ENCODE measurements around the gene TEPSIN.
A peak's percentile ranks its signal among the peaks of the same experiment; 100 is the strongest.

TEPSIN gene

GRCh38 chr17:81259058-81259605 lies 20.3 kb upstream of the TEPSIN start:
- Histone ChIP-seq H3K27me3 (replicated peaks; ENCODE audit: control insufficient read depth, insufficient read depth, low read length, poor library complexity, severe bottlenecking) (no peaks in the 10 kb centered on the region), H3K27ac (ENCODE audit: insufficient read depth, low read length, poor library complexity, severe bottlenecking) (no peak overlapping the region), H3K36me3 (ENCODE audit: control insufficient read depth, insufficient read depth, low read length) (peaks cover 72% of the 10 kb centered on the region), H3K4me1 (ENCODE audit: control insufficient read depth, insufficient read depth, low read length, poor library complexity, severe bottlenecking) (no peaks in the 10 kb centered on the region), H3K9me3 (ENCODE audit: control insufficient read depth, low read length) (no peaks in the 10 kb centered on the region), H3K4me3 (ENCODE audit: insufficient read depth, low read depth, low read length, poor library complexity, severe bottlenecking) (no peak overlapping the region)
- DNase-seq: no peak

- peaks cover 63% of the 10 kb centered on the region for H3K36me3 ChIP-seq (ENCODE audit: control insufficient read depth, insufficient read depth, low read length)
Measured at GRCh38 chr17:81258292-81258691, 19.4 kb upstream of the TEPSIN start.

GRCh38 chr17:81257533-81257932 lies 18.7 kb upstream of the TEPSIN start:
- DNase-seq: no peak
- Histone ChIP-seq H3K4me3 (ENCODE audit: insufficient read depth, low read depth, low read length, poor library complexity, severe bottlenecking) (no peak overlapping the region), H3K4me1 (ENCODE audit: control insufficient read depth, insufficient read depth, low read length, poor library complexity, severe bottlenecking) (no peaks in the 10 kb centered on the region), H3K36me3 (ENCODE audit: control insufficient read depth, insufficient read depth, low read length) (peaks cover 63% of the 10 kb centered on the region), H3K27ac (ENCODE audit: insufficient read depth, low read length, poor library complexity, severe bottlenecking) (no peak overlapping the region), H3K9me3 (ENCODE audit: control insufficient read depth, low read length) (no peaks in the 10 kb centered on the region), H3K27me3 (replicated peaks; ENCODE audit: control insufficient read depth, insufficient read depth, low read length, poor library complexity, severe bottlenecking) (no peaks in the 10 kb centered on the region)

More at GRCh38 chr17:81258292-81258691, 19.4 kb upstream of the TEPSIN start:
- H3K4me3 ChIP-seq (ENCODE audit: insufficient read depth, low read depth, low read length, poor library complexity, severe bottlenecking): no peak overlapping the region
- no peaks in the 10 kb centered on the region for H3K4me1 ChIP-seq (ENCODE audit: control insufficient read depth, insufficient read depth, low read length, poor library complexity, severe bottlenecking)
- no peaks in the 10 kb centered on the region for H3K27me3 ChIP-seq (replicated peaks; ENCODE audit: control insufficient read depth, insufficient read depth, low read length, poor library complexity, severe bottlenecking)
- H3K27ac ChIP-seq (ENCODE audit: insufficient read depth, low read length, poor library complexity, severe bottlenecking): no peak overlapping the region
- H3K9me3 ChIP-seq (ENCODE audit: control insufficient read depth, low read length): no peaks in the 10 kb centered on the region
- no peak for DNase-seq

- no peaks in the 10 kb centered on the region for H3K4me1 ChIP-seq (ENCODE audit: control insufficient read depth, insufficient read depth, low read length, poor library complexity, severe bottlenecking)
- H3K27me3 ChIP-seq (replicated peaks; ENCODE audit: control insufficient read depth, insufficient read depth, low read length, poor library complexity, severe bottlenecking): no peaks in the 10 kb centered on the region
- H3K36me3 ChIP-seq (ENCODE audit: control insufficient read depth, insufficient read depth, low read length): peaks cover 65% of the 10 kb centered on the region
- no peak overlapping the region for H3K27ac ChIP-seq (ENCODE audit: insufficient read depth, low read length, poor library complexity, severe bottlenecking)
- H3K4me3 ChIP-seq (ENCODE audit: insufficient read depth, low read depth, low read length, poor library complexity, severe bottlenecking): no peak overlapping the region
- no peak for DNase-seq
- no peaks in the 10 kb centered on the region for H3K9me3 ChIP-seq (ENCODE audit: control insufficient read depth, low read length)
Measured at GRCh38 chr17:81256616-81257015, 17.8 kb upstream of the TEPSIN start.

GRCh38 chr17:81254955-81255717 lies 16.3 kb upstream of the TEPSIN start:
- Histone ChIP-seq H3K9me3 (ENCODE audit: control insufficient read depth, low read length) (no peaks in the 10 kb centered on the region), H3K4me3 (ENCODE audit: insufficient read depth, low read depth, low read length, poor library complexity, severe bottlenecking) (no peak overlapping the region), H3K27ac (ENCODE audit: insufficient read depth, low read length, poor library complexity, severe bottlenecking) (no peak overlapping the region), H3K4me1 (ENCODE audit: control insufficient read depth, insufficient read depth, low read length, poor library complexity, severe bottlenecking) (no peaks in the 10 kb centered on the region), H3K27me3 (replicated peaks; ENCODE audit: control insufficient read depth, insufficient read depth, low read length, poor library complexity, severe bottlenecking) (no peaks in the 10 kb centered on the region), H3K36me3 (ENCODE audit: control insufficient read depth, insufficient read depth, low read length) (peaks cover 63% of the 10 kb centered on the region)
- DNase-seq: no peak

GRCh38 chr17:81253358-81254131 lies 14.7 kb upstream of the TEPSIN start:
- Histone ChIP-seq H3K27me3 (replicated peaks; ENCODE audit: control insufficient read depth, insufficient read depth, low read length, poor library complexity, severe bottlenecking) (no peaks in the 10 kb centered on the region), H3K27ac (ENCODE audit: insufficient read depth, low read length, poor library complexity, severe bottlenecking) (no peak overlapping the region), H3K4me1 (ENCODE audit: control insufficient read depth, insufficient read depth, low read length, poor library complexity, severe bottlenecking) (no peaks in the 10 kb centered on the region), H3K36me3 (ENCODE audit: control insufficient read depth, insufficient read depth, low read length) (peaks cover 57% of the 10 kb centered on the region), H3K9me3 (ENCODE audit: control insufficient read depth, low read length) (no peaks in the 10 kb centered on the region), H3K4me3 (ENCODE audit: insufficient read depth, low read depth, low read length, poor library complexity, severe bottlenecking) (no peak overlapping the region)
- peak; percentile 23 to 38 (median 28) for DNase-seq

GRCh38 chr17:81252987-81253329 lies 14.1 kb upstream of the TEPSIN start:
- H3K27me3 ChIP-seq (replicated peaks; ENCODE audit: control insufficient read depth, insufficient read depth, low read length, poor library complexity, severe bottlenecking): no peaks in the 10 kb centered on the region
- H3K36me3 ChIP-seq (ENCODE audit: control insufficient read depth, insufficient read depth, low read length): peaks cover 54% of the 10 kb centered on the region
- no peak overlapping the region for H3K27ac ChIP-seq (ENCODE audit: insufficient read depth, low read length, poor library complexity, severe bottlenecking)
- no peak for DNase-seq
- no peak overlapping the region for H3K4me3 ChIP-seq (ENCODE audit: insufficient read depth, low read depth, low read length, poor library complexity, severe bottlenecking)
- H3K4me1 ChIP-seq (ENCODE audit: control insufficient read depth, insufficient read depth, low read length, poor library complexity, severe bottlenecking): no peaks in the 10 kb centered on the region
- no peaks in the 10 kb centered on the region for H3K9me3 ChIP-seq (ENCODE audit: control insufficient read depth, low read length)

GRCh38 chr17:81252326-81252986 lies 13.6 kb upstream of the TEPSIN start:
- no peaks in the 10 kb centered on the region for H3K27me3 ChIP-seq (replicated peaks; ENCODE audit: control insufficient read depth, insufficient read depth, low read length, poor library complexity, severe bottlenecking)
- H3K27ac ChIP-seq (ENCODE audit: insufficient read depth, low read length, poor library complexity, severe bottlenecking): no peak overlapping the region
- no peak for DNase-seq
- no peaks in the 10 kb centered on the region for H3K9me3 ChIP-seq (ENCODE audit: control insufficient read depth, low read length)
- H3K36me3 ChIP-seq (ENCODE audit: control insufficient read depth, insufficient read depth, low read length): peaks cover 49% of the 10 kb centered on the region
- no peaks in the 10 kb centered on the region for H3K4me1 ChIP-seq (ENCODE audit: control insufficient read depth, insufficient read depth, low read length, poor library complexity, severe bottlenecking)
- no peak overlapping the region for H3K4me3 ChIP-seq (ENCODE audit: insufficient read depth, low read depth, low read length, poor library complexity, severe bottlenecking)

- Histone ChIP-seq H3K36me3 (ENCODE audit: control insufficient read depth, insufficient read depth, low read length) (peaks cover 47% of the 10 kb centered on the region), H3K9me3 (ENCODE audit: control insufficient read depth, low read length) (no peaks in the 10 kb centered on the region), H3K4me3 (ENCODE audit: insufficient read depth, low read depth, low read length, poor library complexity, severe bottlenecking) (no peak overlapping the region), H3K27me3 (replicated peaks; ENCODE audit: control insufficient read depth, insufficient read depth, low read length, poor library complexity, severe bottlenecking) (no peaks in the 10 kb centered on the region), H3K27ac (ENCODE audit: insufficient read depth, low read length, poor library complexity, severe bottlenecking) (no peak overlapping the region), H3K4me1 (ENCODE audit: control insufficient read depth, insufficient read depth, low read length, poor library complexity, severe bottlenecking) (no peaks in the 10 kb centered on the region)
- DNase-seq: no peak
Measured at GRCh38 chr17:81251709-81252301, 12.9 kb upstream of the TEPSIN start.
